Fibroblast of pulmonary artery (primary cell): ENCODE measurements around the gene ANTXR2.
A peak's percentile ranks its signal among the peaks of the same experiment; 100 is the strongest.

Experiments
- DNase-seq: peaks from one replicate; pipeline ENCODE4 v3.0.0-alpha.2; 2010; ENCODE audit warnings: low read depth
- H3K4me3 ChIP-seq: replicated peaks from 2 replicates; pipeline ENCODE4 v1.5.1; 2011; ENCODE audit warnings: low read depth, mild to moderate bottlenecking, control low read depth, low read length, moderate library complexity
- TF ChIP-seq, protein P1 (sequence below): IDR thresholded peaks from 2 replicates; pipeline ENCODE4 v1.5.1; 2011; ENCODE audit warnings: mild to moderate bottlenecking, control low read depth, low read length, inconsistent platforms; ENCODE audit errors: missing control alignments

The ANTXR2 gene

DNA sequence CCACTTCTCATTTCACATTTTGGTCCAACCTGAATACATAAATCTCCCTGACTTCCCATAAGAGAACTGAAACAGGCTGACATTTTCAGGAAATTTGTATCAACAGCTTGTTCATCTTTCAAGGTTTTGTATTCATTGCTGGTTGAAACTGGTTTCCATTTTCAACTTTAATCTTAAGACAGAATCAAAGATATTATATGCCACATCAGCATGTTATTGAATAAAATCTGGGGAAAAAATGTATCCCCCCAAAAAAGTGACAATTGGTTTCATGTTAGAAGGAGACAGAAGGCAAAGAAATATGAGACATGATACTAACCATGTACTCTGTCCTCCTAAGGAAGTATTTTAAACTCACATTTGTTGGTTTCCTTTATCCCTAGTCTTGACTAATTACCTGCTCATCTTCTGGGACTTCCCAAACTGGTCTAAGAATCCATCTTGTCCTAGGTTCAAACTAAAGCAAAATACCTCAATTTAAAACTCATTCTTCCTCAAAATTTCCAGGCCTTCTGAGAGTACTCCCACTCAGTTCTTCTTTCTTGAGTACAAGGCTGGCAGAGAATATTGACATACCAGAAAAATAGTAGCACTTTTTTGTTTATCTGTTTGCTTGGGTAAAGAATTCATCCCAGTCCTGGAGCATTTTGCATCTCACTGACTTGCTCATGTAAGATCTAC is 3.1 kb upstream of the ANTXR2 start:
- no peak for DNase-seq
- H3K4me3 ChIP-seq: no peak overlapping the region
- TF ChIP-seq, protein P1, sequence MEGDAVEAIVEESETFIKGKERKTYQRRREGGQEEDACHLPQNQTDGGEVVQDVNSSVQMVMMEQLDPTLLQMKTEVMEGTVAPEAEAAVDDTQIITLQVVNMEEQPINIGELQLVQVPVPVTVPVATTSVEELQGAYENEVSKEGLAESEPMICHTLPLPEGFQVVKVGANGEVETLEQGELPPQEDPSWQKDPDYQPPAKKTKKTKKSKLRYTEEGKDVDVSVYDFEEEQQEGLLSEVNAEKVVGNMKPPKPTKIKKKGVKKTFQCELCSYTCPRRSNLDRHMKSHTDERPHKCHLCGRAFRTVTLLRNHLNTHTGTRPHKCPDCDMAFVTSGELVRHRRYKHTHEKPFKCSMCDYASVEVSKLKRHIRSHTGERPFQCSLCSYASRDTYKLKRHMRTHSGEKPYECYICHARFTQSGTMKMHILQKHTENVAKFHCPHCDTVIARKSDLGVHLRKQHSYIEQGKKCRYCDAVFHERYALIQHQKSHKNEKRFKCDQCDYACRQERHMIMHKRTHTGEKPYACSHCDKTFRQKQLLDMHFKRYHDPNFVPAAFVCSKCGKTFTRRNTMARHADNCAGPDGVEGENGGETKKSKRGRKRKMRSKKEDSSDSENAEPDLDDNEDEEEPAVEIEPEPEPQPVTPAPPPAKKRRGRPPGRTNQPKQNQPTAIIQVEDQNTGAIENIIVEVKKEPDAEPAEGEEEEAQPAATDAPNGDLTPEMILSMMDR: no peak

DNA sequence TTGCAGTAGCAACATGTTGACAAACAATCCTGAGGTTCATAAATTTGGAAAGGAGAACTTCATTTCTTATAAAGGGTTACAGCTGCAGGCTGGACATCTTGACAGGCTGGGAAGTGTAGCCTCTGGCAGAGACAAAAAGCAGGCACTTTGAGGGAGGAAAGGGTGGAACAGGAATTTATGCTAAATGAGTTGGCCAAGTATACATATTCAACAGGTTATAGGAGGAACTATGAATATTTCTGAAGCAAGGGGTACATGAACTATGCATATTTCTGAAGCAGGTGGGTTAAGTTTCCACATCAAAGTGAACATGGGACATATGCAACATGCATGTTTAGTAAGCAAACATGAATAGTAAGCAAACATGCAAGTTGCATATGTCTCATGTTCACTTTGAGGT is 1.6 kb upstream of the ANTXR2 start:
- TF ChIP-seq, protein P1: no peak
- H3K4me3 ChIP-seq: no peak overlapping the region
- no peak for DNase-seq

DNA sequence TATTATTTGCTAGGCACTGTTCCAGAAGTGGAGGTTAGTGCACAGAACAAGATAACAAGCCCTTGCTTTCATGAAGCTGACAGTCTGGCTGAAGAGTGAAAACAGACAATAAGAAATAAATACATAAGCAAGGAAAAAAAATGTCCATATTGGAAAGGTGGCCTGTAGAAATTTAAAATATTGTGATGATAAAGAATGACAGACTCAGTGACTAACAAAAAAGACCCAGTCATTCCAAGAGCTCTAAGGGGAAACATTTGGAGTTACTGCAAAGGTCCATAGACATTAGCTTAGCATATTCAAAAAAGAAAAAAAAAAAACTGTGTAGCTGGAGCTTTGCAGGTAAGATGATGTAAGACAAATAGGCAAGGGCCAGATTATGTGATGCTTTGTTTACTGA is 1.0 kb upstream of the ANTXR2 start:
- DNase-seq: no peak
- TF ChIP-seq, protein P1: no peak
- H3K4me3 ChIP-seq: no peak overlapping the region

DNA sequence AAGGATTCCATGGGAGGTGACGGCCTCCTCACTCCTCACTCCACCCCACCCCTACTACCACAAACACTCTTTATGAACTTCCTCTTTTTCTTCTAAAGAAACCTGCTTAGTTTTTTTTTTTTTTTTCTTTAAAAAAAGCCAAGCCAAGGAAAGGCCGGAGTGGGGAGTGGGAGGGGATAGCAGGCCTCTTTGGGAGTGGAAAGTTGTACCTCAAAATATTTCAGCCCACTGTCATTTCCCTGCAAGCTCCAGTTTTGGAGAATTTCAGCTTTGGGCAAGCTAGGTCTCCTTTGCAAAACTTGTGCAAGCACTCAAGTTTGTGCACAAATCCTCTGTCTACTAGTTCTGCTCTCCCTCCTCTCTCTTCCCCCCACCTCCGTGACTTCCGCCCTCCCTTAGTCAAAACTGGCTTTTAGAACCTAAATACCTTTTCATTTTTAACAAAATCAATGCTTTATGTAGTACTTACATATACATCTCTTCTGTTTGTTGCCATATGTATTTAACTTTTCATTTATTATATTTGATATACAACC is 512 bp upstream of the ANTXR2 start:
- DNase-seq: no peak
- H3K4me3 ChIP-seq: peak overlapping the region; percentile 90
- TF ChIP-seq, protein P1: no peak

DNA sequence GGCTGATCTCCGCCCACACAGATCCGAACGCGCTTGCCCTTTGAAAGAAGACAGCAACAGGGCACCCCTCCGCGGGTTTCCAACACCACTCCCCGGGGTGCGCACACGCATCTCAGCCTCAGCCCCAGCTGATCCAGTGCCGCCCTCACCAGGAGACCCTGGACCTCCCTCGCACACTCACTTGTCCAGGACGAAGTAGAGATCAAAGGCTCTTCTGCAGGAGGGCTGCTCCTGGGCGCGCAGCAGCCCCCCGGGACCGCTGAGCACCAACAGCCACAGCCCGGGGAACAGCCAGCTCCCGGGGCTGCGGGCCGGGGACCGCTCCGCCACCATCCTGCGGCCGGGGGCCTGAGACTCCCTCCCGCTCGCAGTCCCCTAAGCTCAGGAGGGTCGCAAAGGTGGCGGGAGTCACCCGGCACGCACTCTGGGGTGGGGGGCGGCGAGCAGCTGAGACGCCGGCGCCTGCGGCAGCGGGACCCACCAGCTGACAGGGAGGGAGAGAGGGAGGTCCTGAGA is 743 bp downstream of the ANTXR2 start:
- peak overlapping the region; percentile 90 for H3K4me3 ChIP-seq
- DNase-seq: peak; percentile 31
- TF ChIP-seq, protein P1: no peak

DNA sequence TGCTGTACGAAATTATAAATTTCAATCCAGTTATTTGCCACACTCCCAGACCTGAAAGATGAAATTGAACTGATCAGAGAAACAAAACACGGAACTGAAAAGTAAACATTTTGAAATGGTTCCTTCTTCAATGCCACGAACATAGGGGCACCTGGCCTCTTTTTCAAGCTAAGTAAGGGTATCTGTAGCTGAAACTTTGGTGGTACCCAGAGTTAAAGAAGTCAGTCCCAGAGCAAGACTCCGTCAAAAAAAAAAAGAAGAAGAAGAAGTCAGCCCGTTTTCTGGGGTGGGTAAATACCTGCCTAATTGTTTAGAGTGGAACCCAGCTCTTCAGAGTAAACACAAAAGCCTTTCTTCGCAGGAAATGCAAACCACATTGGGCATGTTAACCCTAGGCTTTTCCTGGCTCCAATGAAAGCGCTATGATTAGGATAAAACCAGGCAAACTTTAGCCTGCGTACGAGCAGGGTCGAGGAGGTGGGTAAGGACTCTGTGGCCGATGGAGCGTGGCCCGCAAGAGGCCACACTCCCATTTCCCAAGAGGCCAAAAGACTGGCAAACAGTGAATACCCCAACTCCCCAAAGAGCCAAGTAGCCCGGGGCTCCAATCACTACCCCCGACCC is 1.3 kb downstream of the ANTXR2 start:
- peak overlapping the region; percentile 90 for H3K4me3 ChIP-seq
- no peak for DNase-seq
- TF ChIP-seq, protein P1: no peak
